CD14-positive monocyte (primary cell): ENCODE measurements around the gene PARD6G. TPM values are rescaled to one million over a fixed set of nuclear protein-coding genes. Genes with fewer than 3 reads are reported as not detected.
A peak's percentile ranks its signal among the peaks of the same experiment; 100 is the strongest.

Experiments used
- DNase-seq, 3 donors: peaks; one replicate each; pipeline ENCODE4 v3.0.0-alpha.2; 2011 to 2022
- H2AFZ ChIP-seq: 2 replicates; pipeline ENCODE4 v1.6.0; 2012; ENCODE audit warnings: mild to moderate bottlenecking, low read depth, low read length, inconsistent platforms; ENCODE audit not compliant: insufficient read depth, poor library complexity, severe bottlenecking
- H3K27ac ChIP-seq, 2 donors: 1 replicate in 1 of 2; 2 replicates in 1 of 2; pipeline ENCODE4 v1.5.1; 2012 to 2013; ENCODE audit warnings: low read length in 2 of 2, control low read depth in 1 of 2, inconsistent platforms in 1 of 2, low read depth in 1 of 2, mild to moderate bottlenecking in 1 of 2
- H3K27me3 ChIP-seq, 2 donors: one replicate each; pipeline versions ENCODE4 v1.6.0 to v1.6.1; 2011 to 2013; ENCODE audit warnings: low read length in 2 of 2; ENCODE audit not compliant: control insufficient read depth in 2 of 2, insufficient read depth in 2 of 2
- H3K36me3 ChIP-seq, 2 donors: replicated peaks in 1 of 2; 1 replicate in 1 of 2; 2 replicates in 1 of 2; pipeline versions ENCODE4 v1.5.1 to v1.6.1; 2012 to 2013; ENCODE audit warnings: low read length in 2 of 2, control low read depth in 1 of 2, inconsistent platforms in 1 of 2, mild to moderate bottlenecking in 1 of 2; ENCODE audit not compliant: insufficient read depth in 2 of 2, control insufficient read depth in 1 of 2
- H3K4me1 ChIP-seq, 2 donors: 1 replicate in 1 of 2; 2 replicates in 1 of 2; pipeline versions ENCODE4 v1.5.1 to v1.6.1; 2012 to 2013; ENCODE audit warnings: low read length in 2 of 2, control low read depth in 1 of 2, inconsistent platforms in 1 of 2, mild to moderate bottlenecking in 1 of 2, moderate library complexity in 1 of 2; ENCODE audit not compliant: insufficient read depth in 2 of 2, control insufficient read depth in 1 of 2
- H3K4me2 ChIP-seq: replicated peaks from 2 replicates; pipeline ENCODE3; 2012; ENCODE audit warnings: low read length, moderate library complexity, mild to moderate bottlenecking; ENCODE audit not compliant: poor library complexity, severe bottlenecking; ENCODE audit errors: extremely low read depth
- H3K4me3 ChIP-seq, 3 experiments: fragments of 200-600 bp in 1 of 3; sonication (generic) in 1 of 3; replicated peaks in 1 of 3; 1 replicate in 2 of 3; 2 replicates in 1 of 3; pipeline ENCODE4 v1.5.1; 2011 to 2013; ENCODE audit warnings: low read length in 3 of 3, mild to moderate bottlenecking in 3 of 3, control low read depth in 2 of 3, low read depth in 2 of 3, inconsistent platforms in 1 of 3, moderate library complexity in 1 of 3
- H3K79me2 ChIP-seq: 2 replicates; pipeline ENCODE4 v1.6.0; 2012; ENCODE audit warnings: mild to moderate bottlenecking, control low read depth, inconsistent platforms, low read length, moderate library complexity; ENCODE audit not compliant: insufficient read depth
- H3K9ac ChIP-seq: 2 replicates; pipeline ENCODE4 v1.6.0; 2017; ENCODE audit warnings: low read length, mild to moderate bottlenecking; ENCODE audit not compliant: insufficient read depth, poor library complexity, severe bottlenecking
- H3K9me3 ChIP-seq, 2 donors: replicated peaks in 1 of 2; 1 replicate in 1 of 2; 2 replicates in 1 of 2; pipeline versions ENCODE4 v1.5.1 to v1.6.1; 2012 to 2013; ENCODE audit warnings: low read length in 2 of 2, control low read depth in 1 of 2; ENCODE audit not compliant: control insufficient read depth in 1 of 2, insufficient read depth in 1 of 2
- H4K20me1 ChIP-seq: 2 replicates; pipeline ENCODE4 v1.6.0; 2012; ENCODE audit warnings: mild to moderate bottlenecking, low read length, control low read depth, moderate library complexity; ENCODE audit not compliant: insufficient read depth
- H3K27ac Mint-ChIP-seq, 7 donors: one replicate each; pipeline ENCODE4 v1.8.0; 2020; ENCODE audit warnings: mild to moderate bottlenecking in 7 of 7, mixed read lengths in 7 of 7, moderate library complexity in 6 of 7, inconsistent platforms in 2 of 7
- H3K27me3 Mint-ChIP-seq, 3 donors: one replicate each; pipeline ENCODE4 v1.8.0; 2021 to 2022; ENCODE audit warnings: low read depth in 3 of 3, mild to moderate bottlenecking in 3 of 3, mixed read lengths in 3 of 3, moderate library complexity in 3 of 3, inconsistent platforms in 1 of 3
- H3K36me3 Mint-ChIP-seq, 2 donors: one replicate each; pipeline ENCODE4 v1.8.0; 2020; ENCODE audit warnings: mixed read lengths in 2 of 2, inconsistent platforms in 1 of 2, mild to moderate bottlenecking in 1 of 2
- H3K4me1 Mint-ChIP-seq: one replicate; pipeline ENCODE4 v1.8.0; 2020; ENCODE audit warnings: mild to moderate bottlenecking, mixed read lengths
- H3K4me3 Mint-ChIP-seq, 2 donors: one replicate each; pipeline ENCODE4 v1.8.0; 2020; ENCODE audit warnings: mild to moderate bottlenecking in 2 of 2, mixed read lengths in 2 of 2, moderate library complexity in 1 of 2
- H3K9me3 Mint-ChIP-seq, 7 donors: one replicate each; pipeline ENCODE4 v1.8.0; 2020 to 2022; ENCODE audit warnings: mixed read lengths in 7 of 7, mild to moderate bottlenecking in 6 of 7, moderate library complexity in 6 of 7, inconsistent platforms in 2 of 7
- CTCF ChIP-seq: fragments of 200-600 bp; IDR thresholded peaks from one replicate; pipeline ENCODE4 v1.8.0; 2022; ENCODE audit warnings: antibody characterized with exemption, mild to moderate bottlenecking
- WGBS: methylation state at CpG from one replicate; pipeline ENCODE4 v1.1.5; 2013; ENCODE audit warnings: missing lambda C conversion rate; ENCODE audit not compliant: insufficient coverage; 5-methylcytosine and 5-hydroxymethylcytosine counted together
- intact Hi-C, 2 donors: fragments of 100-400 bp; cut with micrococcal nuclease; formaldehyde crosslinking; loops; one replicate each; pipeline versions ENCODE4 v1.15.0 to v1.15.1; 2023
- polyA plus RNA-seq, 3 donors: library from polyadenylated mRNA; depleted of rRNA in 1 of 3; unstranded in 2 of 3; stranded (reverse) in 1 of 3; fragments of 300-500 nt in 2 of 3; fragments of >200 nt in 1 of 3; fragmentation: Illumina TruSeq in 2 of 3; gene quantifications; 1 replicate in 2 of 3; 2 replicates in 1 of 3; pipeline ENCODE4 v1.2.3, GENCODE V29; 2012 to 2021

PARD6G gene
- polyA plus RNA-seq, 3 donors, result not detected

- Mint-ChIP-seq H3K4me3 (no peak overlapping the region), H3K27me3 (peaks cover 1 to 4% (median 3%) of the 10 kb centered on the region in 3 donors), H3K36me3 (no peaks in the 10 kb centered on the region), H3K9me3 (peaks cover 6 to 12% (median 8%) of the 10 kb centered on the region in 7 donors), H3K4me1 (no peaks in the 10 kb centered on the region), H3K27ac (peak overlapping the region in 1 of 7 donors; percentile 32)
- no peak overlapping the region for H3K9ac ChIP-seq
- intact Hi-C loops, result no loop called here
- H4K20me1 ChIP-seq, result no peaks in the 10 kb centered on the region
- H3K4me2 ChIP-seq, result no peak overlapping the region
- no peaks in the 10 kb centered on the region for H3K27me3 ChIP-seq
- no peak overlapping the region for H3K27ac ChIP-seq
- peaks cover 0 to 11% of the 10 kb centered on the region in 2 donors for H3K9me3 ChIP-seq
- H3K4me1 ChIP-seq, result no peaks in the 10 kb centered on the region
- H3K4me3 ChIP-seq, result no peak overlapping the region
- H3K36me3 ChIP-seq, result no peaks in the 10 kb centered on the region
- no peak for DNase-seq
- no peaks in the 10 kb centered on the region for H3K79me2 ChIP-seq
- TF ChIP-seq CTCF, result no peak
- H2AFZ ChIP-seq, result no peak overlapping the region
- 99% methylated on average over 12 of the region's 12 CpGs for WGBS
Measured at GRCh38 chr18:80185545-80185944, 61.8 kb downstream of the PARD6G start.

GRCh38 chr18:80184243-80184772 lies 63.0 kb downstream of the PARD6G start:
- no peak for TF ChIP-seq CTCF
- no peak overlapping the region for H3K4me2 ChIP-seq
- peaks cover 0 to 11% of the 10 kb centered on the region in 2 donors for H3K9me3 ChIP-seq
- Mint-ChIP-seq H3K27me3 (peaks cover 1 to 4% (median 4%) of the 10 kb centered on the region in 3 donors), H3K27ac (no peak overlapping the region), H3K9me3 (peaks cover 6 to 12% (median 8%) of the 10 kb centered on the region in 7 donors), H3K4me3 (no peak overlapping the region), H3K36me3 (no peaks in the 10 kb centered on the region), H3K4me1 (no peaks in the 10 kb centered on the region)
- H3K27me3 ChIP-seq, result no peaks in the 10 kb centered on the region
- 91% methylated on average over 24 of the region's 26 CpGs for WGBS
- no peaks in the 10 kb centered on the region for H3K79me2 ChIP-seq
- H3K36me3 ChIP-seq, result no peaks in the 10 kb centered on the region
- intact Hi-C loops, result no loop called here
- no peak overlapping the region for H3K9ac ChIP-seq
- DNase-seq, result no peak
- H3K4me1 ChIP-seq, result no peaks in the 10 kb centered on the region
- H2AFZ ChIP-seq, result no peak overlapping the region
- no peaks in the 10 kb centered on the region for H4K20me1 ChIP-seq
- H3K27ac ChIP-seq, result no peak overlapping the region
- no peak overlapping the region for H3K4me3 ChIP-seq
